ENCODE data around the gene FCER1G. TPM values are rescaled to one million over a fixed set of nuclear protein-coding genes. Genes with fewer than 3 reads are reported as not detected.
"Not testable (repeated sequence)": the region's sequence is repeated elsewhere in the genome, so short reads cannot be mapped to it uniquely, and the experiment has no call there.

FCER1G gene
- total RNA-seq, 1 donor from 2014 or later, result 11.3 TPM

- DNase-seq (ENCODE audit: low spot score), result no peak
Measured at GRCh38 chr1:161229896-161230295, 14.8 kb downstream of the FCER1G start.

- DNase-seq (ENCODE audit: low spot score), result no peak
Measured at GRCh38 chr1:161230762-161231161, 15.7 kb downstream of the FCER1G start.

- no peak for DNase-seq (ENCODE audit: low spot score)
Measured at GRCh38 chr1:161233102-161233501, 18.0 kb downstream of the FCER1G start.

- no peak for DNase-seq (ENCODE audit: low spot score)
Measured at GRCh38 chr1:161235957-161236775, 21.1 kb downstream of the FCER1G start.

- DNase-seq (ENCODE audit: low spot score), result no peak
Measured at GRCh38 chr1:161238039-161238473, 23.0 kb downstream of the FCER1G start, which contains the start of gene NR1I3. Gene NR1I3, minus strand, starts transcription at chr1:161238203. Its CDS starts 1,638 bp downstream, at chr1:161236565.

- DNase-seq (ENCODE audit: low spot score), result no peak
Measured at GRCh38 chr1:161241682-161242081, 26.6 kb downstream of the FCER1G start.

- no peak for DNase-seq (ENCODE audit: low spot score)
Measured at GRCh38 chr1:161242313-161242712, 27.2 kb downstream of the FCER1G start.

- DNase-seq (ENCODE audit: low spot score), result no peak
Measured at GRCh38 chr1:161244888-161245287, 29.8 kb downstream of the FCER1G start.

- not testable (repeated sequence) for DNase-seq (ENCODE audit: low spot score)
Measured at GRCh38 chr1:161250100-161250499, 35.0 kb downstream of the FCER1G start.

GRCh38 chr1:161250829-161251228 lies 35.7 kb downstream of the FCER1G start:
- no peak for DNase-seq (ENCODE audit: low spot score)

- DNase-seq (ENCODE audit: low spot score), result no peak
Measured at GRCh38 chr1:161251579-161251978, 36.5 kb downstream of the FCER1G start.

- DNase-seq (ENCODE audit: low spot score), result not testable (repeated sequence)
Measured at GRCh38 chr1:161255302-161255701, 40.2 kb downstream of the FCER1G start.

GRCh38 chr1:161255955-161256520 lies 40.9 kb downstream of the FCER1G start:
- DNase-seq (ENCODE audit: low spot score), result not testable (repeated sequence)

- DNase-seq (ENCODE audit: low spot score), result not testable (repeated sequence)
Measured at GRCh38 chr1:161257109-161257508, 42.0 kb downstream of the FCER1G start.

- DNase-seq (ENCODE audit: low spot score), result peak; percentile 87
Measured at GRCh38 chr1:161258439-161259344, 43.6 kb downstream of the FCER1G start, which contains the start of gene PCP4L1. Gene PCP4L1, plus strand, starts transcription at chr1:161258745. Its CDS starts 230 bp downstream, at chr1:161258975.

GRCh38 chr1:161259345-161259702 lies 44.2 kb downstream of the FCER1G start:
- DNase-seq (ENCODE audit: low spot score), result no peak

- no peak for DNase-seq (ENCODE audit: low spot score)
Measured at GRCh38 chr1:161259765-161260164, 44.7 kb downstream of the FCER1G start.

- no peak for DNase-seq (ENCODE audit: low spot score)
Measured at GRCh38 chr1:161260376-161261260, 45.5 kb downstream of the FCER1G start.

- DNase-seq (ENCODE audit: low spot score), result no peak
Measured at GRCh38 chr1:161261261-161262235, 46.5 kb downstream of the FCER1G start.

GRCh38 chr1:161265305-161265704 lies 50.2 kb downstream of the FCER1G start:
- no peak for DNase-seq (ENCODE audit: low spot score)

Data from ureter (tissue), 1 donor.